SK-N-SH (cell line): ENCODE data around the gene UFM1. TPM values are rescaled to one million over a fixed set of nuclear protein-coding genes. Genes with fewer than 3 reads are reported as not detected.

ENCODE experiments used
- CTCF ChIA-PET: fragments of 300-600, 350-600 bp; formaldehyde crosslinking; extraction: SDS; loops from one replicate; lab custom pipeline; 2021; lab: Yijun Ruan, JAX
- POLR2A ChIA-PET: fragments of 350-600 bp; sonication (Branson Sonifier 250); formaldehyde crosslinking; extraction: SDS; loops from one replicate; lab custom pipeline; 2020; ENCODE audit warnings: antibody characterized with exemption, inconsistent platforms; lab: Yijun Ruan, JAX
- DNase-seq: peaks from one replicate; pipeline ENCODE4 v3.0.0; 2012
- H2AFZ ChIP-seq: fragments of 200-600 bp; sonication (generic); 2 replicates; pipeline ENCODE4 v1.8.1; 2016; ENCODE audit warnings: antibody characterized with exemption, mild to moderate bottlenecking, low read depth
- H3F3A ChIP-seq: fragments of 200-600 bp; sonication (generic); replicated peaks from 2 replicates; pipeline ENCODE3; 2016; ENCODE audit warnings: antibody characterized with exemption, mild to moderate bottlenecking; ENCODE audit not compliant: insufficient read depth
- H3K27ac ChIP-seq, 2 experiments: fragments of 200-500 bp in 1 of 2; fragments of 200-600 bp in 1 of 2; sonication (Bioruptor generic) in 1 of 2; sonication (generic), shearing (Covaris generic) in 1 of 2; 2 replicates each; pipeline versions ENCODE4 v1.5.1 to v1.6.1; 2014 to 2016; ENCODE audit warnings: low read depth in 2 of 2, inconsistent platforms in 1 of 2, low read length in 1 of 2, mild to moderate bottlenecking in 1 of 2, mixed read lengths in 1 of 2
- H3K27me3 ChIP-seq: fragments of 200-600 bp; sonication (generic), shearing (Covaris generic); 2 replicates; pipeline ENCODE4 v1.6.1; 2016; ENCODE audit warnings: mixed run types; ENCODE audit not compliant: insufficient read depth
- H3K36me3 ChIP-seq, 2 experiments: fragments of 200-500 bp in 1 of 2; fragments of 200-600 bp in 1 of 2; sonication (Bioruptor generic) in 1 of 2; sonication (generic) in 1 of 2; replicated peaks in 1 of 2; 2 replicates each; pipeline versions ENCODE3 to v1.5.1; 2014 to 2016; ENCODE audit warnings: low read length in 1 of 2, mild to moderate bottlenecking in 1 of 2; ENCODE audit not compliant: insufficient read depth in 2 of 2, control insufficient read depth in 1 of 2
- H3K4me1 ChIP-seq, 2 experiments: fragments of 200-500 bp in 1 of 2; fragments of 200-600 bp in 1 of 2; sonication (Bioruptor generic) in 1 of 2; sonication (generic), shearing (Covaris generic) in 1 of 2; 2 replicates each; pipeline versions ENCODE4 v1.5.1 to v1.6.1; 2014 to 2016; ENCODE audit warnings: low read depth in 1 of 2, low read length in 1 of 2, mixed run types in 1 of 2; ENCODE audit not compliant: insufficient read depth in 2 of 2, control insufficient read depth in 1 of 2
- H3K4me2 ChIP-seq: fragments of 200-600 bp; sonication (generic), shearing (Covaris generic); 2 replicates; pipeline ENCODE4 v1.6.1; 2017; ENCODE audit warnings: mixed run types
- H3K4me3 ChIP-seq, 2 experiments: fragments of 200-500 bp in 1 of 2; fragments of 200-600 bp in 1 of 2; sonication (Bioruptor generic) in 1 of 2; sonication (generic), shearing (Covaris generic) in 1 of 2; 2 replicates each; pipeline versions ENCODE4 v1.5.1 to v1.8.1; 2014 to 2016; ENCODE audit warnings: low read depth in 2 of 2, inconsistent platforms in 1 of 2, low read length in 1 of 2, mild to moderate bottlenecking in 1 of 2, mixed read lengths in 1 of 2, moderate library complexity in 1 of 2
- H3K79me2 ChIP-seq: fragments of 200-600 bp; sonication (generic); 2 replicates; pipeline ENCODE4 v1.8.1; 2017; ENCODE audit warnings: mild to moderate bottlenecking; ENCODE audit not compliant: insufficient read depth
- H3K9ac ChIP-seq: fragments of 200-600 bp; sonication (generic); 2 replicates; pipeline ENCODE4 v1.6.1; 2017; ENCODE audit warnings: mixed run types
- H3K9me2 ChIP-seq: fragments of 200-600 bp; sonication (generic); 2 replicates; pipeline ENCODE4 v1.6.1; 2017; ENCODE audit warnings: mixed run types
- H3K9me3 ChIP-seq: fragments of 200-600 bp; sonication (generic); 2 replicates; pipeline ENCODE4 v1.6.1; 2017; ENCODE audit warnings: mixed run types, mild to moderate bottlenecking, moderate library complexity
- H4K20me1 ChIP-seq: fragments of 200-600 bp; sonication (generic); 2 replicates; pipeline ENCODE4 v1.6.1; 2017; ENCODE audit warnings: mild to moderate bottlenecking, mixed run types; ENCODE audit not compliant: insufficient read depth
- CTCF ChIP-seq: fragments of 200-600 bp; sonication (generic); IDR thresholded peaks from 2 replicates; pipeline ENCODE4 v1.6.1; 2017; ENCODE audit warnings: antibody characterized with exemption, mild to moderate bottlenecking, moderate library complexity
- EP300 ChIP-seq, 2 experiments: IDR thresholded peaks; 2 replicates each; pipeline versions ENCODE4 v1.4.0 to v1.6.1; 2012; ENCODE audit warnings: borderline replicate concordance in 1 of 2, low read depth in 1 of 2, low read length in 1 of 2
- FOSL2 ChIP-seq: IDR thresholded peaks from 2 replicates; pipeline ENCODE4 v1.4.0; 2012; ENCODE audit warnings: low read depth, mild to moderate bottlenecking, moderate library complexity, borderline replicate concordance
- JUND ChIP-seq: IDR thresholded peaks from 2 replicates; pipeline ENCODE4 v1.4.0; 2012
- MXI1 ChIP-seq: IDR thresholded peaks from 2 replicates; pipeline ENCODE4 v1.6.1; 2012; ENCODE audit warnings: mild to moderate bottlenecking, low read depth, low read length, improper control_type of control experiment
- NFIC ChIP-seq: IDR thresholded peaks from 2 replicates; pipeline ENCODE4 v1.4.0; 2012; ENCODE audit warnings: borderline replicate concordance
- NRF1 ChIP-seq: IDR thresholded peaks from 2 replicates; pipeline ENCODE4 v1.6.1; 2012; ENCODE audit warnings: low read depth, mild to moderate bottlenecking, low read length
- USF1 ChIP-seq: IDR thresholded peaks from 2 replicates; pipeline ENCODE4 v1.4.0; 2012; ENCODE audit warnings: low read depth, borderline replicate concordance
- YY1 ChIP-seq: IDR thresholded peaks from 2 replicates; pipeline ENCODE4 v1.4.0; 2012; ENCODE audit warnings: low read depth, mild to moderate bottlenecking
- ZBTB33 ChIP-seq: IDR thresholded peaks from 2 replicates; pipeline ENCODE4 v1.4.0; 2012; ENCODE audit warnings: low read depth, borderline replicate concordance
- WGBS: methylation state at CpG from one replicate; pipeline ENCODE4 v1.1.6; 2017; ENCODE audit warnings: low lambda C conversion rate; 5-methylcytosine and 5-hydroxymethylcytosine counted together
- polyA plus RNA-seq, 3 experiments: library from polyadenylated mRNA; depleted of rRNA; stranded (reverse); fragments of >200 nt; gene quantifications; 2 replicates each; pipeline ENCODE4 v1.2.3, GENCODE V29; 2012
- TF ChIP-seq, protein P1 (sequence below): IDR thresholded peaks from 2 replicates; pipeline ENCODE4; 2012

The UFM1 gene
- polyA plus RNA-seq, 1 of the 3 experiments (the other 2 are of a cell fraction), result 17.0 TPM

- no peaks in the 10 kb centered on the region; a peak in 1 of 4 replicates for H3K4me1 ChIP-seq
- no peaks in the 10 kb centered on the region for H3K79me2 ChIP-seq
- TF ChIP-seq, protein P1, sequence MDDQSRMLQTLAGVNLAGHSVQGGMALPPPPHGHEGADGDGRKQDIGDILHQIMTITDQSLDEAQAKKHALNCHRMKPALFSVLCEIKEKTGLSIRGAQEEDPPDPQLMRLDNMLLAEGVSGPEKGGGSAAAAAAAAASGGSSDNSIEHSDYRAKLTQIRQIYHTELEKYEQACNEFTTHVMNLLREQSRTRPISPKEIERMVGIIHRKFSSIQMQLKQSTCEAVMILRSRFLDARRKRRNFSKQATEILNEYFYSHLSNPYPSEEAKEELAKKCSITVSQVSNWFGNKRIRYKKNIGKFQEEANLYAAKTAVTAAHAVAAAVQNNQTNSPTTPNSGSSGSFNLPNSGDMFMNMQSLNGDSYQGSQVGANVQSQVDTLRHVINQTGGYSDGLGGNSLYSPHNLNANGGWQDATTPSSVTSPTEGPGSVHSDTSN, result no peak
- TF ChIP-seq CTCF (no peak), EP300 (IDR thresholded peaks at IDR 0.05; ENCODE audit: borderline replicate concordance in 1 of 2, low read depth in 1 of 2, low read length in 1 of 2) (no peak), NFIC (no peak), USF1 (no peak), MXI1 (no peak), YY1 (no peak)
- no peaks in the 10 kb centered on the region for H3F3A ChIP-seq
- H3K4me3 ChIP-seq, result no peak overlapping the region
- POLR2A ChIA-PET, result no interaction called here
- CTCF ChIA-PET, result no interaction called here
- H4K20me1 ChIP-seq, result no peaks in the 10 kb centered on the region
- no peak overlapping the region for H3K27ac ChIP-seq
- H3K27me3 ChIP-seq, result no peaks in the 10 kb centered on the region
- H2AFZ ChIP-seq, result no peak overlapping the region
- H3K9ac ChIP-seq, result no peak overlapping the region
- no peaks in the 10 kb centered on the region for H3K9me3 ChIP-seq
- DNase-seq, result no peak
- H3K4me2 ChIP-seq, result no peak overlapping the region
- H3K9me2 ChIP-seq, result no peaks in the 10 kb centered on the region; the same call in 1 of the 2 replicates
- WGBS, result 58% methylated on average over 3 of the region's 3 CpGs
- no peaks in the 10 kb centered on the region for H3K36me3 ChIP-seq
Measured at GRCh38 chr13:38395497-38395788, 45.8 kb downstream of the UFM1 start.

DNA sequence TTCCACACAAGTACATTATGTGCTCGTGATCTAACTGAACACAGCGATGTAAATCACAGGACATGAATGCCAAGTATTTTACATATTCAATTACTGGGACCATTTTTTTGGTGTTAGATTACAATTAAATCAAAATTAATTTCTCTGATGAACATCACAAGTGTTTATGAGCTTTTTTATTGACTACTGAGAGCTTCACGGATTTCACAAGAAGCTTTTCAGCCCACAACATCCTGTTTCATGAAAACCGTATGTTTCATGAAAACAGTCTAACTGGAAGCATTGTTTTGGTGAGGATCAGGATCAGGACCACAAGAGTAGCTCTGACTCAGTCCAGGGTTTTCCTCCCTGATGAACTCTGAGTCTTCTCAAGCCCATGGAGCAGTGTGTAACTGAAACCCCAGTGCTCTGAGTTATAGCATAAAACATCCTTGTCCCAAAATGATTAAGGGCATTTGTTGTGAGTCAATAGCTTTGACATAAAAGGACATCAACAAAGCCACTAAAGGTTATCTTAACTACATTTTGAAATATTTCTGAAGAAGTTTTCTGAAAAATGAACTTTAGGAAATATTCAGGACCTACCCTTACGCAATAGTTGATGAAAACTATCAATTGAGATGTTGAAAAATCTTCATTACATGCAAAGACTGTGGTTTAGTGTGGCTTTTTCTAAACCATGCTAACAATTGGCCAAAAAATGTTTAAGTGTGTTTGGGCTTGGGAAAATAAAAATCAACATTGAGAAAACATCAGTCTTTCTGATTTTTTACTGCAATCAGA, 49.3 kb downstream of the UFM1 start:
- H3K4me1 ChIP-seq, result no peaks in the 10 kb centered on the region; a peak in 1 of 4 replicates
- no peak overlapping the region for H3K27ac ChIP-seq
- no peak overlapping the region for H2AFZ ChIP-seq
- H3K27me3 ChIP-seq, result no peaks in the 10 kb centered on the region
- no peak for DNase-seq
- no peaks in the 10 kb centered on the region for H3K9me3 ChIP-seq
- H3K4me3 ChIP-seq, result no peak overlapping the region
- H3K36me3 ChIP-seq, result no peaks in the 10 kb centered on the region
- no peaks in the 10 kb centered on the region for H3K79me2 ChIP-seq
- no peak for TF ChIP-seq FOSL2
- TF ChIP-seq NRF1, result no peak
- no peak for TF ChIP-seq JUND
- no peak for TF ChIP-seq ZBTB33
- TF ChIP-seq, all 33 proteins: peak for 0
- Histone ChIP-seq H3F3A (no peaks in the 10 kb centered on the region), H3K4me2 (no peak overlapping the region), H3K9ac (no peak overlapping the region), H4K20me1 (no peaks in the 10 kb centered on the region), H3K9me2 (no peaks in the 10 kb centered on the region; the same call in 1 of the 2 replicates)
- CTCF ChIA-PET, result no interaction called here
- POLR2A ChIA-PET, result no interaction called here
- WGBS, result 13% methylated on average over 5 of the region's 5 CpGs
